OCI-LY3 (cell line): ENCODE data around the gene ADCY5.

Experiments
- EZH2phosphoT487 ChIP-seq: fragments of 200-600 bp; shearing (Covaris generic); IDR thresholded peaks from 2 replicates; pipeline ENCODE4 v1.6.1; 2018; ENCODE audit warnings: antibody characterized with exemption, mixed run types, low read depth
- TF ChIP-seq, protein P1 (sequence below): fragments of 200-600, 300-600 bp; sonication (generic); IDR thresholded peaks from 2 replicates; pipeline ENCODE4 v1.5.1; 2014; ENCODE audit warnings: antibody characterized with exemption, low read length, low read depth

DNA sequence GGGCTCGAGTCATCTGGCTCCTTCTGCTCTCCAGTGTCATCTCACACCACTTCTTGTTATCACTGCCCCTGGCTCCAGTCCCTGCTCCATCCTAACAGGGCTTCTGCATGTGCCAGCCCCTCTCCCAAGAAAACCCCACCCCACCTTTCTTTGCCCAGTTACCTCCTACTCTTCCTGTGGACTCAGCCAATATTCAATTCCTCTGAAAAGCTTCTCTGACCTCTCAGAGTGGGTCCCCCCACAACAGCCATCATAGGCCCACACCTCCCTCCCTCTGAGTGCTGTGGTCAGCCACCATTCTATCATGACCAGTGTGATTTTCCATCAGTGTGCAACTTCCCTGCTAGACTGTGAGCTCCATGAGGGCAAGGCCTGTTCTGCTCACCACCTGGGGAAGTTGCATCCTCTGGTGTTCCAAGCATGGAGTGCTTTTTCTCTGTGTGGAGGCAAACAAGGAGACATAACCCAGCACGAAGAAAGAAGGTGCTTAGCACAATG is 71.6 kb downstream of the ADCY5 start:
- TF ChIP-seq, protein P1, sequence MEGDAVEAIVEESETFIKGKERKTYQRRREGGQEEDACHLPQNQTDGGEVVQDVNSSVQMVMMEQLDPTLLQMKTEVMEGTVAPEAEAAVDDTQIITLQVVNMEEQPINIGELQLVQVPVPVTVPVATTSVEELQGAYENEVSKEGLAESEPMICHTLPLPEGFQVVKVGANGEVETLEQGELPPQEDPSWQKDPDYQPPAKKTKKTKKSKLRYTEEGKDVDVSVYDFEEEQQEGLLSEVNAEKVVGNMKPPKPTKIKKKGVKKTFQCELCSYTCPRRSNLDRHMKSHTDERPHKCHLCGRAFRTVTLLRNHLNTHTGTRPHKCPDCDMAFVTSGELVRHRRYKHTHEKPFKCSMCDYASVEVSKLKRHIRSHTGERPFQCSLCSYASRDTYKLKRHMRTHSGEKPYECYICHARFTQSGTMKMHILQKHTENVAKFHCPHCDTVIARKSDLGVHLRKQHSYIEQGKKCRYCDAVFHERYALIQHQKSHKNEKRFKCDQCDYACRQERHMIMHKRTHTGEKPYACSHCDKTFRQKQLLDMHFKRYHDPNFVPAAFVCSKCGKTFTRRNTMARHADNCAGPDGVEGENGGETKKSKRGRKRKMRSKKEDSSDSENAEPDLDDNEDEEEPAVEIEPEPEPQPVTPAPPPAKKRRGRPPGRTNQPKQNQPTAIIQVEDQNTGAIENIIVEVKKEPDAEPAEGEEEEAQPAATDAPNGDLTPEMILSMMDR = no peak
- TF ChIP-seq EZH2phosphoT487 = no peak
